K562 (cell line): ENCODE measurements around the gene NECTIN4. TPM values are rescaled to one million over a fixed set of nuclear protein-coding genes. Genes with fewer than 3 reads are reported as not detected.

ENCODE experiments used
- CC2D1A ChIP-seq: fragments of 450-650 bp; IDR thresholded peaks from 2 replicates; pipeline ENCODE4 v1.6.1; 2017; ENCODE audit warnings: mild to moderate bottlenecking
- CGGBP1 ChIP-seq: fragments of 250-450 bp; sonication (Bioruptor Pico); IDR thresholded peaks from 2 replicates; pipeline ENCODE4 v1.9.0; 2021; ENCODE audit warnings: mild to moderate bottlenecking
- CTCF ChIP-seq, 3 experiments: IDR thresholded peaks in 2 of 3; conservative IDR thresholded peaks in 1 of 3; 2 replicates each; pipeline ENCODE4 v1.5.1; 2011 to 2012; ENCODE audit warnings: low read length in 3 of 3, mild to moderate bottlenecking in 3 of 3, control low read depth in 2 of 3, improper control_type of control experiment in 1 of 3, inconsistent platforms in 1 of 3, low read depth in 1 of 3, mixed read lengths in 1 of 3, moderate library complexity in 1 of 3; ENCODE audit not compliant: insufficient read depth in 2 of 3
- FOXK2 ChIP-seq, 2 experiments: fragments of 450-650 bp; IDR thresholded peaks in 1 of 2; conservative IDR thresholded peaks in 1 of 2; 2 replicates each; pipeline ENCODE4 v1.6.1; 2016; ENCODE audit warnings: low read depth in 2 of 2, mild to moderate bottlenecking in 1 of 2
- NRF1 ChIP-seq, 2 experiments: fragments of 450-650 bp; IDR thresholded peaks in 1 of 2; conservative IDR thresholded peaks in 1 of 2; 2 replicates each; pipeline ENCODE4 v1.6.1; 2014; ENCODE audit warnings: mild to moderate bottlenecking in 2 of 2
- POLR2A ChIP-seq: fragments of 450-650 bp; conservative IDR thresholded peaks from 2 replicates; pipeline ENCODE4 v1.6.1; 2016
- REST ChIP-seq, 2 experiments: fragments of 450-650 bp; formaldehyde crosslinking in 1 of 2; IDR thresholded peaks; 2 replicates each; pipeline versions ENCODE4 v1.4.0 to v1.6.1; 2014 to 2020; ENCODE audit warnings: mild to moderate bottlenecking in 2 of 2, borderline replicate concordance in 1 of 2, low read depth in 1 of 2
- SMC3 ChIP-seq: conservative IDR thresholded peaks from 2 replicates; pipeline ENCODE4 v1.6.1; 2011; ENCODE audit warnings: low read depth, low read length, improper control_type of control experiment; ENCODE audit not compliant: insufficient read depth
- SNIP1 ChIP-seq: fragments of 450-650 bp; IDR thresholded peaks from 2 replicates; pipeline ENCODE4 v1.7.1; 2017; ENCODE audit warnings: low read depth, mild to moderate bottlenecking
- STAG1 ChIP-seq: sonication (generic); formaldehyde crosslinking; IDR thresholded peaks from 2 replicates; pipeline ENCODE4 v1.5.0; 2020; ENCODE audit warnings: missing genetic modification reagents, borderline replicate concordance
- TEAD4 ChIP-seq, 2 experiments: sonication (generic) in 1 of 2; formaldehyde crosslinking in 1 of 2; IDR thresholded peaks; 2 replicates each; pipeline versions ENCODE4 v1.6.1 to v1.8.0; 2012 to 2022; ENCODE audit warnings: borderline replicate concordance in 1 of 2, inconsistent platforms in 1 of 2, low read length in 1 of 2, mild to moderate bottlenecking in 1 of 2, missing genetic modification reagents in 1 of 2
- THRA ChIP-seq: fragments of 450-650 bp; IDR thresholded peaks from 2 replicates; pipeline ENCODE4 v1.6.1; 2017; ENCODE audit warnings: mild to moderate bottlenecking, moderate library complexity
- USF2 ChIP-seq: sonication (generic); formaldehyde crosslinking; IDR thresholded peaks from 2 replicates; pipeline ENCODE4 v1.5.0; 2020; ENCODE audit warnings: missing genetic modification reagents
- ZNF146 ChIP-seq: IDR thresholded peaks from one replicate; pipeline ENCODE4 v1.6.1; 2018; ENCODE audit warnings: missing compliant biosample characterization; ENCODE audit not compliant: unreplicated experiment
- ZSCAN32 ChIP-seq: fragments of 450-650 bp; formaldehyde crosslinking; IDR thresholded peaks from 2 replicates; pipeline ENCODE4 v1.4.0; 2020; ENCODE audit warnings: mild to moderate bottlenecking, moderate library complexity
- polyA plus RNA-seq, 8 experiments: library from polyadenylated mRNA; depleted of rRNA in 4 of 8; stranded (reverse) in 5 of 8; unstranded in 3 of 8; fragments of >200 nt; fragmentation: Nextera tagmentation in 2 of 8; fragmentation: Illumina TruSeq in 1 of 8; extraction: Ambion mirVana in 2 of 8; extraction: Trizol in 1 of 8; gene quantifications; 2 replicates each; pipeline versions ENCODE4 v1.2.1 to v1.2.3, GENCODE V29; 2011 to 2014; ENCODE audit warnings: inconsistent platforms in 1 of 8, missing spikeins in 1 of 8
- total RNA-seq, 7 experiments: library from RNA; depleted of rRNA in 6 of 7; stranded (reverse); fragments of >200 nt in 6 of 7; fragmentation: Illumina TruSeq in 2 of 7; extraction: Trizol in 2 of 7; gene quantifications; 2 replicates each; pipeline versions ENCODE4 v1.2.1 to v1.2.3, GENCODE V29; 2011 to 2021; ENCODE audit warnings: low replicate concordance in 1 of 7

Gene NECTIN4
- total and polyA plus RNA-seq, 9 of the 15 experiments (the other 6 are each of a cell fraction or from before 2014, with no cell fraction given), result 0.01 to 0.09 TPM; not detected in 7

- peak; percentile 86 to 91 (median 90) for TF ChIP-seq CTCF (IDR thresholded peaks at IDR 0.05 in 2 of 3, conservative IDR thresholded peaks at IDR 0.05 in 1 of 3; ENCODE audit: insufficient read depth in 2 of 3, low read depth in 1 of 3, low read length in 3 of 3)
- TF ChIP-seq NRF1 (conservative IDR thresholded peaks at IDR 0.05 in 1 of 2, IDR thresholded peaks at IDR 0.05 in 1 of 2), result peak in 1 of 2 experiments; percentile 18; a peak in 1 of 4 replicates
- 0 out of 2 replicates have a peak, but pooled peaks have one; percentile 18 for TF ChIP-seq STAG1 (CRISPR knock-in tag)
- TF ChIP-seq TEAD4 (IDR thresholded peaks at IDR 0.05; ENCODE audit: low read length), result 0 out of 2 replicates have a peak, but pooled peaks have one; percentile 14
- no peak for TF ChIP-seq TEAD4 (CRISPR knock-in tag; IDR thresholded peaks at IDR 0.05; ENCODE audit: borderline replicate concordance)
- TF ChIP-seq REST (IDR thresholded peaks at IDR 0.05; ENCODE audit: borderline replicate concordance), result peak; percentile 84
- no peak for TF ChIP-seq REST (CRISPR knock-in tag; IDR thresholded peaks at IDR 0.05; ENCODE audit: low read depth)
- TF ChIP-seq CC2D1A, result peak; percentile 37; the same call in 1 of the 2 replicates
- TF ChIP-seq THRA, result no peak
- no peak for TF ChIP-seq ZSCAN32 (CRISPR knock-in tag)
- TF ChIP-seq SMC3, result peak; percentile 91
- TF ChIP-seq POLR2A, result no peak
- TF ChIP-seq USF2 (CRISPR knock-in tag), result no peak
- 0 out of 2 replicates have a peak, but pooled peaks have one; percentile 11 for TF ChIP-seq SNIP1
- TF ChIP-seq ZNF146, result no peak
- no peak for TF ChIP-seq CGGBP1 (CRISPR knock-in tag)
- peak; percentile 29 to 59; a peak in 2 of 4 replicates for TF ChIP-seq FOXK2 (conservative IDR thresholded peaks at IDR 0.05 in 1 of 2, IDR thresholded peaks at IDR 0.05 in 1 of 2; ENCODE audit: low read depth in 2 of 2)
Observed at GRCh38 chr1:161071886-161072371, 17.4 kb downstream of the NECTIN4 start (continued).
